ENCODE results near the gene DIP2C. TPM values are rescaled to one million over a fixed set of nuclear protein-coding genes. Genes with fewer than 3 reads are reported as not detected.

The DIP2C gene
- polyA plus RNA-seq, 2 donors = 2.2 to 2.7 TPM

GRCh38 chr10:489330-489729, 200.1 kb downstream of the DIP2C start:
- peaks cover 0 to 6% of the 10 kb centered on the region in 2 donors for H3K4me1 ChIP-seq (ENCODE audit: control insufficient read depth in 2 of 2, insufficient read depth in 2 of 2, low read length in 1 of 2)
- no peaks in the 10 kb centered on the region for H3K27me3 ChIP-seq (ENCODE audit: control insufficient read depth in 1 of 2, insufficient read depth in 2 of 2, low read length in 2 of 2)
- no peak overlapping the region for H3K4me3 ChIP-seq (ENCODE audit: low read depth in 1 of 2, low read length in 2 of 2)
- no peaks in the 10 kb centered on the region for H3K9me3 ChIP-seq (ENCODE audit: control insufficient read depth in 2 of 2, insufficient read depth in 1 of 2, low read depth in 1 of 2, low read length in 1 of 2)
- H3K27ac ChIP-seq (ENCODE audit: low read depth in 2 of 2, low read length in 1 of 2) = peak overlapping the region in 1 of 2 donors; percentile 57
- H3K36me3 ChIP-seq (ENCODE audit: control insufficient read depth in 2 of 2, insufficient read depth in 2 of 2, low read length in 1 of 2) = no peaks in the 10 kb centered on the region
- WGBS, 2 donors = 90% methylated on average over 9 to 11 of the region's 11 CpGs

GRCh38 chr10:488933-489215, 200.6 kb downstream of the DIP2C start:
- Histone ChIP-seq H3K27ac (ENCODE audit: low read depth in 2 of 2, low read length in 1 of 2) (no peak overlapping the region), H3K36me3 (ENCODE audit: control insufficient read depth in 2 of 2, insufficient read depth in 2 of 2, low read length in 1 of 2) (no peaks in the 10 kb centered on the region), H3K4me1 (ENCODE audit: control insufficient read depth in 2 of 2, insufficient read depth in 2 of 2, low read length in 1 of 2) (peaks cover 0 to 6% of the 10 kb centered on the region in 2 donors), H3K27me3 (ENCODE audit: control insufficient read depth in 1 of 2, insufficient read depth in 2 of 2, low read length in 2 of 2) (no peaks in the 10 kb centered on the region), H3K4me3 (ENCODE audit: low read depth in 1 of 2, low read length in 2 of 2) (no peak overlapping the region), H3K9me3 (ENCODE audit: control insufficient read depth in 2 of 2, insufficient read depth in 1 of 2, low read depth in 1 of 2, low read length in 1 of 2) (no peaks in the 10 kb centered on the region)
- WGBS, 2 donors = 91% methylated on average over 11 of the region's 11 CpGs

GRCh38 chr10:488081-488932, 201.2 kb downstream of the DIP2C start:
- H3K27ac ChIP-seq (ENCODE audit: low read depth in 2 of 2, low read length in 1 of 2) = peak overlapping the region in 1 of 2 donors; percentile 36
- H3K4me1 ChIP-seq (ENCODE audit: control insufficient read depth in 2 of 2, insufficient read depth in 2 of 2, low read length in 1 of 2) = peaks cover 0 to 6% of the 10 kb centered on the region in 2 donors
- no peaks in the 10 kb centered on the region for H3K36me3 ChIP-seq (ENCODE audit: control insufficient read depth in 2 of 2, insufficient read depth in 2 of 2, low read length in 1 of 2)
- no peak overlapping the region for H3K4me3 ChIP-seq (ENCODE audit: low read depth in 1 of 2, low read length in 2 of 2)
- 89% methylated on average over 21 of the region's 21 CpGs for WGBS, 2 donors
- no peaks in the 10 kb centered on the region for H3K27me3 ChIP-seq (ENCODE audit: control insufficient read depth in 1 of 2, insufficient read depth in 2 of 2, low read length in 2 of 2)
- no peaks in the 10 kb centered on the region for H3K9me3 ChIP-seq (ENCODE audit: control insufficient read depth in 2 of 2, insufficient read depth in 1 of 2, low read depth in 1 of 2, low read length in 1 of 2)

GRCh38 chr10:486666-487322, 202.7 kb downstream of the DIP2C start:
- H3K27ac ChIP-seq (ENCODE audit: low read depth in 2 of 2, low read length in 1 of 2) = peak overlapping the region; percentile 13 to 62
- H3K27me3 ChIP-seq (ENCODE audit: control insufficient read depth in 1 of 2, insufficient read depth in 2 of 2, low read length in 2 of 2) = no peaks in the 10 kb centered on the region
- no peak overlapping the region for H3K4me3 ChIP-seq (ENCODE audit: low read depth in 1 of 2, low read length in 2 of 2)
- no peaks in the 10 kb centered on the region for H3K9me3 ChIP-seq (ENCODE audit: control insufficient read depth in 2 of 2, insufficient read depth in 1 of 2, low read depth in 1 of 2, low read length in 1 of 2)
- 64 to 76% methylated on average over 17 of the region's 17 CpGs for WGBS, 2 donors
- H3K4me1 ChIP-seq (ENCODE audit: control insufficient read depth in 2 of 2, insufficient read depth in 2 of 2, low read length in 1 of 2) = peaks cover 0 to 6% of the 10 kb centered on the region in 2 donors
- no peaks in the 10 kb centered on the region for H3K36me3 ChIP-seq (ENCODE audit: control insufficient read depth in 2 of 2, insufficient read depth in 2 of 2, low read length in 1 of 2)

GRCh38 chr10:486206-486605, 203.3 kb downstream of the DIP2C start:
- peaks cover 0 to 6% of the 10 kb centered on the region in 2 donors for H3K4me1 ChIP-seq (ENCODE audit: control insufficient read depth in 2 of 2, insufficient read depth in 2 of 2, low read length in 1 of 2)
- no peaks in the 10 kb centered on the region for H3K9me3 ChIP-seq (ENCODE audit: control insufficient read depth in 2 of 2, insufficient read depth in 1 of 2, low read depth in 1 of 2, low read length in 1 of 2)
- WGBS, 2 donors = 34 to 53% methylated on average over 11 of the region's 11 CpGs
- no peaks in the 10 kb centered on the region for H3K27me3 ChIP-seq (ENCODE audit: control insufficient read depth in 1 of 2, insufficient read depth in 2 of 2, low read length in 2 of 2)
- H3K4me3 ChIP-seq (ENCODE audit: low read depth in 1 of 2, low read length in 2 of 2) = no peak overlapping the region
- peak overlapping the region; percentile 13 to 57 for H3K27ac ChIP-seq (ENCODE audit: low read depth in 2 of 2, low read length in 1 of 2)
- no peaks in the 10 kb centered on the region for H3K36me3 ChIP-seq (ENCODE audit: control insufficient read depth in 2 of 2, insufficient read depth in 2 of 2, low read length in 1 of 2)

GRCh38 chr10:485776-486175, 203.7 kb downstream of the DIP2C start:
- H3K9me3 ChIP-seq (ENCODE audit: control insufficient read depth in 2 of 2, insufficient read depth in 1 of 2, low read depth in 1 of 2, low read length in 1 of 2) = no peaks in the 10 kb centered on the region
- 37 to 47% methylated on average over 7 of the region's 7 CpGs for WGBS, 2 donors
- no peaks in the 10 kb centered on the region for H3K36me3 ChIP-seq (ENCODE audit: control insufficient read depth in 2 of 2, insufficient read depth in 2 of 2, low read length in 1 of 2)
- no peaks in the 10 kb centered on the region for H3K27me3 ChIP-seq (ENCODE audit: control insufficient read depth in 1 of 2, insufficient read depth in 2 of 2, low read length in 2 of 2)
- peak overlapping the region in 1 of 2 donors; percentile 54 for H3K4me3 ChIP-seq (ENCODE audit: low read depth in 1 of 2, low read length in 2 of 2)
- H3K27ac ChIP-seq (ENCODE audit: low read depth in 2 of 2, low read length in 1 of 2) = peak overlapping the region in 1 of 2 donors; percentile 84
- H3K4me1 ChIP-seq (ENCODE audit: control insufficient read depth in 2 of 2, insufficient read depth in 2 of 2, low read length in 1 of 2) = peaks cover 0 to 3% of the 10 kb centered on the region in 2 donors

- no peaks in the 10 kb centered on the region for H3K9me3 ChIP-seq (ENCODE audit: control insufficient read depth in 2 of 2, insufficient read depth in 1 of 2, low read depth in 1 of 2, low read length in 1 of 2)
- H3K4me1 ChIP-seq (ENCODE audit: control insufficient read depth in 2 of 2, insufficient read depth in 2 of 2, low read length in 1 of 2) = peaks cover 0 to 2% of the 10 kb centered on the region in 2 donors
- peaks cover 0 to 3% of the 10 kb centered on the region in 2 donors for H3K36me3 ChIP-seq (ENCODE audit: control insufficient read depth in 2 of 2, insufficient read depth in 2 of 2, low read length in 1 of 2)
- peak overlapping the region; percentile 44 to 84 for H3K27ac ChIP-seq (ENCODE audit: low read depth in 2 of 2, low read length in 1 of 2)
- H3K27me3 ChIP-seq (ENCODE audit: control insufficient read depth in 1 of 2, insufficient read depth in 2 of 2, low read length in 2 of 2) = no peaks in the 10 kb centered on the region
- H3K4me3 ChIP-seq (ENCODE audit: low read depth in 1 of 2, low read length in 2 of 2) = peak overlapping the region; percentile 53 to 54
- 39 to 43% methylated on average over 31 of the region's 31 CpGs for WGBS, 2 donors
These were observed 204.4 kb downstream of the DIP2C start for GRCh38 chr10:484925-485661.

GRCh38 chr10:484441-484924, 205.0 kb downstream of the DIP2C start:
- Histone ChIP-seq H3K36me3 (ENCODE audit: control insufficient read depth in 2 of 2, insufficient read depth in 2 of 2, low read length in 1 of 2) (peaks cover 0 to 3% of the 10 kb centered on the region in 2 donors), H3K4me3 (ENCODE audit: low read depth in 1 of 2, low read length in 2 of 2) (peak overlapping the region; percentile 53 to 54), H3K4me1 (ENCODE audit: control insufficient read depth in 2 of 2, insufficient read depth in 2 of 2, low read length in 1 of 2) (peaks cover 0 to 2% of the 10 kb centered on the region in 2 donors), H3K27ac (ENCODE audit: low read depth in 2 of 2, low read length in 1 of 2) (peak overlapping the region; percentile 57 to 84), H3K9me3 (ENCODE audit: control insufficient read depth in 2 of 2, insufficient read depth in 1 of 2, low read depth in 1 of 2, low read length in 1 of 2) (no peaks in the 10 kb centered on the region), H3K27me3 (ENCODE audit: control insufficient read depth in 1 of 2, insufficient read depth in 2 of 2, low read length in 2 of 2) (no peaks in the 10 kb centered on the region)
- 36 to 41% methylated on average over 24 of the region's 24 CpGs for WGBS, 2 donors

- Histone ChIP-seq H3K27ac (ENCODE audit: low read depth in 2 of 2, low read length in 1 of 2) (no peak overlapping the region), H3K4me1 (ENCODE audit: control insufficient read depth in 2 of 2, insufficient read depth in 2 of 2, low read length in 1 of 2) (peaks cover 2 to 3% of the 10 kb centered on the region in 2 donors), H3K4me3 (ENCODE audit: low read depth in 1 of 2, low read length in 2 of 2) (no peak overlapping the region), H3K27me3 (ENCODE audit: control insufficient read depth in 1 of 2, insufficient read depth in 2 of 2, low read length in 2 of 2) (no peaks in the 10 kb centered on the region), H3K9me3 (ENCODE audit: control insufficient read depth in 2 of 2, insufficient read depth in 1 of 2, low read depth in 1 of 2, low read length in 1 of 2) (no peaks in the 10 kb centered on the region), H3K36me3 (ENCODE audit: control insufficient read depth in 2 of 2, insufficient read depth in 2 of 2, low read length in 1 of 2) (peaks cover 0 to 3% of the 10 kb centered on the region in 2 donors)
- 88 to 91% methylated on average over 19 of the region's 19 CpGs for WGBS, 2 donors
These were observed 206.2 kb downstream of the DIP2C start for GRCh38 chr10:483261-483660.

Measured in esophagus (tissue), 2 donors.